ENCODE data around the gene EFHD1. TPM values are rescaled to one million over a fixed set of nuclear protein-coding genes. Genes with fewer than 3 reads are reported as not detected.

EFHD1 gene
- total RNA-seq, 1 donor from 2014 or later = 175 TPM

DNA sequence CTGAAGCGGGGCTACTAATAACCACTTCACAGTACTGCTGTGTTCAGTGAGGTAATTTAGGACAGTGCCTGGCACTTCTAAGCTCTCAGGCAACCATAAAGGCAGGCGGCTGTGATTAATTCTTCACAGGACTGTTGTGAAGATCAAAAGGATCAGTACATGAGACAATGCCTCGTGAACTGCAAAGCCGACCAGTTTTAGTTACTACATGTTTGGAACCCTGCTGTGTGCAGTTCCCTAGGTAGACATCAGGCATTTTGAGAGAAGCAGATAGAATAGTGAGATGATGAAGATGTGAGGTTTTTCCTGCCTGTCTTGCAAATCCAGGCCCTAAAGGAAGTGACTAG lies 19.1 kb downstream of the EFHD1 start:
- no peak for DNase-seq (ENCODE audit: low spot score)
- TF ChIP-seq, protein P1, sequence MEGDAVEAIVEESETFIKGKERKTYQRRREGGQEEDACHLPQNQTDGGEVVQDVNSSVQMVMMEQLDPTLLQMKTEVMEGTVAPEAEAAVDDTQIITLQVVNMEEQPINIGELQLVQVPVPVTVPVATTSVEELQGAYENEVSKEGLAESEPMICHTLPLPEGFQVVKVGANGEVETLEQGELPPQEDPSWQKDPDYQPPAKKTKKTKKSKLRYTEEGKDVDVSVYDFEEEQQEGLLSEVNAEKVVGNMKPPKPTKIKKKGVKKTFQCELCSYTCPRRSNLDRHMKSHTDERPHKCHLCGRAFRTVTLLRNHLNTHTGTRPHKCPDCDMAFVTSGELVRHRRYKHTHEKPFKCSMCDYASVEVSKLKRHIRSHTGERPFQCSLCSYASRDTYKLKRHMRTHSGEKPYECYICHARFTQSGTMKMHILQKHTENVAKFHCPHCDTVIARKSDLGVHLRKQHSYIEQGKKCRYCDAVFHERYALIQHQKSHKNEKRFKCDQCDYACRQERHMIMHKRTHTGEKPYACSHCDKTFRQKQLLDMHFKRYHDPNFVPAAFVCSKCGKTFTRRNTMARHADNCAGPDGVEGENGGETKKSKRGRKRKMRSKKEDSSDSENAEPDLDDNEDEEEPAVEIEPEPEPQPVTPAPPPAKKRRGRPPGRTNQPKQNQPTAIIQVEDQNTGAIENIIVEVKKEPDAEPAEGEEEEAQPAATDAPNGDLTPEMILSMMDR (IDR thresholded peaks at IDR 0.05) = no peak
- H3K4me3 Mint-ChIP-seq (ENCODE audit: unreplicated experiment) = no peak overlapping the region
- H3K36me3 Mint-ChIP-seq (ENCODE audit: low read depth) = peaks cover 4% of the 10 kb centered on the region
- H3K9me3 Mint-ChIP-seq (ENCODE audit: low read depth) = no peaks in the 10 kb centered on the region
- H3K27me3 Mint-ChIP-seq (ENCODE audit: low read depth) = no peaks in the 10 kb centered on the region
- H3K4me1 Mint-ChIP-seq (ENCODE audit: low read depth) = peaks cover 46% of the 10 kb centered on the region
- H3K27ac Mint-ChIP-seq (ENCODE audit: unreplicated experiment) = peak overlapping the region; percentile 78

DNA sequence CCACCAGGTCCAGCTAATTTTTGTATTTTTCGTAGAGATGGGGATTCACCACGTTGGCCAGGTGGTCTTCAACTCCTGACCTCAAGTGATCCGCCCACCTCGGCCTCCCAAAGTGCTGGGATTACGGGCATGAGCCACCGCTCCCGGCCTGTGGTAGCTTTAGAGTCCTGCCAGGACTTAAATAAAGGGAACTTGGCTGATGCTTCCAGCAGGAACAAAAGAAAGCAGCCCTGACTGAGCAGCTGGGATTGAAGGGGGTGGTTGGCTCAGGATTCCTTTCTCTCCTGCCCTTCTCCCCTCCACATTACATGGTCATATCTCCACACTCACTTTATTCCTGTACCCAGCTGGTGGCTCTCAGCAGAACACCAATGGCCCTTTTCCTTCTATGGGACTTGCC lies 20.0 kb downstream of the EFHD1 start:
- TF ChIP-seq, protein P1 (IDR thresholded peaks at IDR 0.05) = no peak
- Mint-ChIP-seq H3K27me3 (ENCODE audit: low read depth) (no peaks in the 10 kb centered on the region), H3K4me1 (ENCODE audit: low read depth) (peaks cover 47% of the 10 kb centered on the region), H3K9me3 (ENCODE audit: low read depth) (no peaks in the 10 kb centered on the region), H3K4me3 (ENCODE audit: unreplicated experiment) (no peak overlapping the region), H3K27ac (ENCODE audit: unreplicated experiment) (no peak overlapping the region), H3K36me3 (ENCODE audit: low read depth) (peaks cover 4% of the 10 kb centered on the region)
- no peak for DNase-seq (ENCODE audit: low spot score)

DNA sequence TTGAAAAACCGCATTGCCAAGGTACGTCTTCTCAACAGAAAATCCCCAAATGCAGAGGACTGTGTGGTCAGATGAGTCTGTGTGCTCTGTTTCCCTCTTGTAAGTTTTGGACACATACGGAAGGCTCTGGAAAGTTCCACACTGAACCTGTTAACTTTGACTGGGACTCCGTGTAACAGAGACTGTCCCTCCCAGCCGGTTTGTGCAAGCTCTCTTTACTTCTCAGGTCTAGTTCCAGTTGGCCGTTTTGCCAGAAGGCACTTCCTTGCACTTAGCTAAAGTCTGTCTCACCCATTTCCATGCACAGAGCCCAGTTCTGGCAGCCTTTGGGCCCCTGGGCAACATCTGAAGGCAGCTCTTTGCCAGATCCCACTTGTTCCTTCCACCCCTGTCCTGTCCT lies 22.0 kb downstream of the EFHD1 start:
- H3K4me1 Mint-ChIP-seq (ENCODE audit: low read depth) = peaks cover 45% of the 10 kb centered on the region
- no peaks in the 10 kb centered on the region for H3K27me3 Mint-ChIP-seq (ENCODE audit: low read depth)
- H3K27ac Mint-ChIP-seq (ENCODE audit: unreplicated experiment) = no peak overlapping the region
- H3K9me3 Mint-ChIP-seq (ENCODE audit: low read depth) = no peaks in the 10 kb centered on the region
- TF ChIP-seq, protein P1 (IDR thresholded peaks at IDR 0.05) = no peak
- H3K36me3 Mint-ChIP-seq (ENCODE audit: low read depth) = peaks cover 4% of the 10 kb centered on the region
- H3K4me3 Mint-ChIP-seq (ENCODE audit: unreplicated experiment) = no peak overlapping the region
- no peak for DNase-seq (ENCODE audit: low spot score)

GRCh38 chr2:232658217-232658785 lies 24.9 kb downstream of the EFHD1 start:
- no peak overlapping the region for H3K4me3 Mint-ChIP-seq (ENCODE audit: unreplicated experiment)
- H3K36me3 Mint-ChIP-seq (ENCODE audit: low read depth) = peaks cover 9% of the 10 kb centered on the region
- TF ChIP-seq, protein P1 (IDR thresholded peaks at IDR 0.05) = no peak
- H3K4me1 Mint-ChIP-seq (ENCODE audit: low read depth) = peaks cover 29% of the 10 kb centered on the region
- H3K9me3 Mint-ChIP-seq (ENCODE audit: low read depth) = no peaks in the 10 kb centered on the region
- H3K27ac Mint-ChIP-seq (ENCODE audit: unreplicated experiment) = no peak overlapping the region
- H3K27me3 Mint-ChIP-seq (ENCODE audit: low read depth) = no peaks in the 10 kb centered on the region
- no peak for DNase-seq (ENCODE audit: low spot score)

DNA sequence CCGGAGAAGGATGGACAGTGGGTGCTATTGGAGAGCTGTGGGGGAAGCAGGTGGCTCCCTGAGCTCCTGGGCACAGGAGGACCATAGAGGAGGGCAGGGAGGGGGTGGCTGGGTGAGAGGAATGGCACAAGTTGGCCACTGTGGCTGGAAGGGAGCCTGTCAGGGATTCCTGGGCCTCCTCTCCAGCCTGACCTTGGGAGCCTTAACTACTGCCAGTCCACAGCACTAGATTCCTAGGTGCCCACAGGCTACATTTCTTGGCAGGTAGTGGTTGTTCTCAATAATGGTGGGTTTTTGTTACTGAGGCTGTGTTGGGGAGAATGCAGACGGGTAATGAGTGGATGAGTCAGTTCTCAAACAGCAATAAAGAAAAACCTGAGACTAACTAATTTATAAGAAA lies 26.0 kb downstream of the EFHD1 start:
- Mint-ChIP-seq H3K4me3 (ENCODE audit: unreplicated experiment) (no peak overlapping the region), H3K9me3 (ENCODE audit: low read depth) (no peaks in the 10 kb centered on the region), H3K27me3 (ENCODE audit: low read depth) (no peaks in the 10 kb centered on the region), H3K36me3 (ENCODE audit: low read depth) (peaks cover 11% of the 10 kb centered on the region), H3K27ac (ENCODE audit: unreplicated experiment) (no peak overlapping the region), H3K4me1 (ENCODE audit: low read depth) (peaks cover 25% of the 10 kb centered on the region)
- no peak for DNase-seq (ENCODE audit: low spot score)
- TF ChIP-seq, protein P1 (IDR thresholded peaks at IDR 0.05) = no peak
